ENCODE measurements around the gene OAF. TPM values are rescaled to one million over a fixed set of nuclear protein-coding genes. Genes with fewer than 3 reads are reported as not detected.

OAF gene
- total RNA-seq, 1 experiment from 2014 or later, result 32.3 TPM

DNA sequence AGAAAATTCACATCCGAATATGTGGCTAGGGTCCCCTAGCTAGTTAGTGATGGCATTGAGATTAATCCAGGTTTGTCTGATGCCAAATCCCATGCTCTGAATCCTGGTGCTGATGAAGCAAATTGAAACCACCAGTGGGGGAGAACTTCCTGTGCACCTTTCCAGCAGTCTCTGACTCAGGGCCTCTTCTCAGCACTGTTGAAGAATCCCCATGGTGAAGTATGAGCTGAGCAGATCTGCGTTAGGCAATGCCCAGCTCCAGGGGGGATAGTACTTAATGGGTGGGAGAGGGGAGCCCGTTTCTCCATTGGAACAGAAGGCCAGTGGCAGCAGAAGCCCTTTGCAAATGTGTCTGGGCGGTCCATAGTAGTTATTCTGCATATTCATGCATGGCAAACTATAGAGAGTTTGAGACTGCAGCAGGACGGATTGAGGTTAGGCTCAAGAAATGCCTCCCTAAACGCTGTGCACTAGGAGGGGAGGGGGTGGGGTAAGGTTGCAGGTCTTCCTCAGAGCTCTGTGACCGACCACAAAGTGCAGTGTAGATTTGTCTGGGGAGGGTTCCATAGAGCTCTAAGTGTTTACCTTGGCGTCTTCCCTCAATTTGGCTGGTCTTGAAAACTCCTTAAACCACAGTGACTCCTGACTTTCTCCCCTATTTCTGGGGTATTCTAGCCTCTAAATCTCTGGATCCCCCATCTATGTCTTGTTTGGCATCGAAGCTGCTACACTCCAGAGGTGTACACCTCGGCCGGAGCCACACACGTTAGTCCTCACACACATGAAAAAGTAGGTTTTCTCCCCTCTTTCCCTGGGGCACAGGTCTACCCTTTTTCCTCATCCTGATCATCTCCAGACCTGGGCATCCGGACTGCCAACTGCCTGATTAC is 33.9 kb downstream of the OAF start:
- intact Hi-C loops (cut with micrococcal nuclease), result no loop called here
- H3K27me3 ChIP-seq (ENCODE audit: insufficient read depth, low read length), result peaks cover 5% of the 10 kb centered on the region; the same call in 1 of the 2 replicates
- no peak for DNase-seq (ENCODE audit: low read depth, low spot score)
- RAD21 ChIA-PET (ENCODE audit: low non-redundant PET in 1 of 2, low total read pairs in 2 of 2, uncharacterized antibody in 2 of 2, unreplicated experiment in 2 of 2), result no interaction called here
- BruUV-seq (replicated peaks), result no TSS peak
- CTCF ChIA-PET, result interaction anchor here (1.2 to 3.0 kb wide), 2 partner anchors 55 to 58 kb away, joined by 3 to 11 read pairs; no protein-coding TSS in a partner anchor
- ATAC-seq, result no peak
- H3K27ac ChIP-seq (ENCODE audit: low read depth, low read length), result no peak overlapping the region
- no peaks in the 10 kb centered on the region for H3K9me2 ChIP-seq (ENCODE audit: insufficient read depth)
- POLR2A ChIA-PET, result no interaction called here
- peaks cover 12 to 22% of the 10 kb centered on the region in 2 experiments; a peak in 3 of 4 replicates for H3K4me1 ChIP-seq (ENCODE audit: control insufficient read depth in 1 of 2, insufficient read depth in 2 of 2, low read length in 2 of 2)
- H3K9me3 ChIP-seq (ENCODE audit: control insufficient read depth in 1 of 2, insufficient read depth in 1 of 2, low read depth in 1 of 2, low read length in 2 of 2), result no peaks in the 10 kb centered on the region
- no peaks in the 10 kb centered on the region for H3K79me2 ChIP-seq (ENCODE audit: insufficient read depth, low read length)
- no peak overlapping the region for H3K4me2 ChIP-seq (ENCODE audit: low read length)
- H3K9ac ChIP-seq (ENCODE audit: low read length), result no peak overlapping the region
- no peak overlapping the region for H2AFZ ChIP-seq (ENCODE audit: low read depth, low read length, poor library complexity, severe bottlenecking)
- H3K4me3 ChIP-seq (replicated peaks in 1 of 2; ENCODE audit: low read depth in 1 of 2, low read length in 2 of 2), result no peak overlapping the region
- H3K36me3 ChIP-seq (ENCODE audit: control insufficient read depth in 1 of 2, insufficient read depth in 2 of 2, low read length in 2 of 2), result no peaks in the 10 kb centered on the region
- H4K20me1 ChIP-seq (ENCODE audit: insufficient read depth), result no peaks in the 10 kb centered on the region
- TF ChIP-seq RAD21 (IDR thresholded peaks at IDR 0.05; ENCODE audit: low read depth) (no peak), SRF (IDR thresholded peaks at IDR 0.05; ENCODE audit: low read depth) (no peak), ZNF274 (IDR thresholded peaks at IDR 0.05; ENCODE audit: low read depth, low read length) (no peak), EZH2 (IDR thresholded peaks at IDR 0.05) (no peak), POLR2A (IDR thresholded peaks at IDR 0.05; ENCODE audit: borderline replicate concordance, extremely low read depth, insufficient read depth, insufficient read length) (no peak), CEBPB (IDR thresholded peaks at IDR 0.05; ENCODE audit: low read depth) (no peak), JUND (IDR thresholded peaks at IDR 0.05) (no peak)
- TF ChIP-seq, protein P1, sequence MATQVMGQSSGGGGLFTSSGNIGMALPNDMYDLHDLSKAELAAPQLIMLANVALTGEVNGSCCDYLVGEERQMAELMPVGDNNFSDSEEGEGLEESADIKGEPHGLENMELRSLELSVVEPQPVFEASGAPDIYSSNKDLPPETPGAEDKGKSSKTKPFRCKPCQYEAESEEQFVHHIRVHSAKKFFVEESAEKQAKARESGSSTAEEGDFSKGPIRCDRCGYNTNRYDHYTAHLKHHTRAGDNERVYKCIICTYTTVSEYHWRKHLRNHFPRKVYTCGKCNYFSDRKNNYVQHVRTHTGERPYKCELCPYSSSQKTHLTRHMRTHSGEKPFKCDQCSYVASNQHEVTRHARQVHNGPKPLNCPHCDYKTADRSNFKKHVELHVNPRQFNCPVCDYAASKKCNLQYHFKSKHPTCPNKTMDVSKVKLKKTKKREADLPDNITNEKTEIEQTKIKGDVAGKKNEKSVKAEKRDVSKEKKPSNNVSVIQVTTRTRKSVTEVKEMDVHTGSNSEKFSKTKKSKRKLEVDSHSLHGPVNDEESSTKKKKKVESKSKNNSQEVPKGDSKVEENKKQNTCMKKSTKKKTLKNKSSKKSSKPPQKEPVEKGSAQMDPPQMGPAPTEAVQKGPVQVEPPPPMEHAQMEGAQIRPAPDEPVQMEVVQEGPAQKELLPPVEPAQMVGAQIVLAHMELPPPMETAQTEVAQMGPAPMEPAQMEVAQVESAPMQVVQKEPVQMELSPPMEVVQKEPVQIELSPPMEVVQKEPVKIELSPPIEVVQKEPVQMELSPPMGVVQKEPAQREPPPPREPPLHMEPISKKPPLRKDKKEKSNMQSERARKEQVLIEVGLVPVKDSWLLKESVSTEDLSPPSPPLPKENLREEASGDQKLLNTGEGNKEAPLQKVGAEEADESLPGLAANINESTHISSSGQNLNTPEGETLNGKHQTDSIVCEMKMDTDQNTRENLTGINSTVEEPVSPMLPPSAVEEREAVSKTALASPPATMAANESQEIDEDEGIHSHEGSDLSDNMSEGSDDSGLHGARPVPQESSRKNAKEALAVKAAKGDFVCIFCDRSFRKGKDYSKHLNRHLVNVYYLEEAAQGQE (IDR thresholded peaks at IDR 0.05; ENCODE audit: low read depth), result no peak

Data from HCT116 (cell line).